GM19099 (cell line): Measurements from ENCODE around the gene TET1.

Experiments
- POLR2A ChIP-seq: IDR thresholded peaks from 3 replicates; pipeline ENCODE4 v1.6.1; 2011; ENCODE audit warnings: low read depth; ENCODE audit not compliant: insufficient read length; ENCODE audit errors: extremely low read depth

The TET1 gene

DNA sequence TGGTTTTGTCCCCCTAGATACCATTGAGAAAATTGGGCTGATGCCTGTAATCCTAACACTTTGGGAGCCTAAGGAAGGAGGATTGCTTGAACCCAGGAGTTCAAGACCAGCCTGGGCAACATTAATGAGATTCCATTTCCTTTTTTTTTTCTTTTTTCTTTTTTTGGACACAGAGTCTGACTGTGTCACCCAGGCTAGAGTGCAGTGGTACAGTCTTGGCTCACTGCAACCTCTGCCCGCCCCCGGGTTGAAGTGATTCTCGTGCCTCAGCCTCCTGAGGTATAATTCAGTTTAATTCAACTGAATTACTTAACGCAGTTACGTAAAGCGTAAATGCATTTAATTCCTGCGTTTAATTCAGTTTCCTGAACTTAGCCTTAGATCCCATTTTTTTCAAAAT is 174.2 kb downstream of the TET1 start:
- TF ChIP-seq POLR2A, result no peak

DNA sequence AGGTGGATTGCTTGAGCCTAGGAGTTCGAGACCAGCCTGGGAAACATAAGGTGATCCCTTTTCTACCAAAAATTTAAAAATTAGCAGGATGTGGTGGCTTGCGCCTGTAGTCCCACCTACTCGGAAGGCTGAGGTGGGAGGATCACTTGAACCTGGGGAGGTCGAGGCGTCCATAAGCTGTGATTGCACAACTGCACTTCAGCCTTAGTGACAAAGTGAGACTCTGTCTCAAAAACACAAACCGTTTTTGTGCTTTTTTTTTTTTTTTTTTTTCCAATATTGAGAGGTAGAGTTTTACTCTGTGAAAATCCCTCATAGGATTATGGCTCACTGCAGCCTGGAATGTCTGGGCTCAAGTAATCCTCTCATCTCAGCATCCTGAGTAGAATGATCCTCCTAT is 175.0 kb downstream of the TET1 start:
- TF ChIP-seq POLR2A, result no peak

DNA sequence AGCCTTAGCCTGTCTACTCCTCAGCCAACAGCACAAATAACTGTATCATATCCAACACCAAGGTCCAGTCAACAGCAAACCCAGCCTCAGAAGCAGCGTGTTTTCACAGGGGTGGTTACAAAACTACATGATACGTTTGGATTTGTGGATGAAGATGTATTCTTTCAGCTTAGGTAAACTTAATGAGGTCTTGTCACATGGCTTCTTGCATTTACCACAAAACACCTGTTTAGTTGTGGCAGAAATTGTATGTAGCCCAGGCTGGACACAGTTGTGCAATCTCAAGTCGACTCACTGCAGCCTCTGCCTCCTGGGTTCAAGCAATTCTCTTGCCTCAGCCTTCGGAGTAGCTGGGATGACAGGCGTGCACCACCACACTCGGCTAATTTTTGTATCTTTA is 182.3 kb downstream of the TET1 start:
- no peak for TF ChIP-seq POLR2A
